ENCODE results near the gene AQP3. TPM values are rescaled to one million over a fixed set of nuclear protein-coding genes. Genes with fewer than 3 reads are reported as not detected.
A peak's percentile ranks its signal among the peaks of the same experiment; 100 is the strongest.

The AQP3 gene
- total and polyA plus RNA-seq, 9 of the 15 experiments (the other 6 are each of a cell fraction or from before 2014, with no cell fraction given), result 4.2 to 31.5 (median 17.6) TPM

DNA sequence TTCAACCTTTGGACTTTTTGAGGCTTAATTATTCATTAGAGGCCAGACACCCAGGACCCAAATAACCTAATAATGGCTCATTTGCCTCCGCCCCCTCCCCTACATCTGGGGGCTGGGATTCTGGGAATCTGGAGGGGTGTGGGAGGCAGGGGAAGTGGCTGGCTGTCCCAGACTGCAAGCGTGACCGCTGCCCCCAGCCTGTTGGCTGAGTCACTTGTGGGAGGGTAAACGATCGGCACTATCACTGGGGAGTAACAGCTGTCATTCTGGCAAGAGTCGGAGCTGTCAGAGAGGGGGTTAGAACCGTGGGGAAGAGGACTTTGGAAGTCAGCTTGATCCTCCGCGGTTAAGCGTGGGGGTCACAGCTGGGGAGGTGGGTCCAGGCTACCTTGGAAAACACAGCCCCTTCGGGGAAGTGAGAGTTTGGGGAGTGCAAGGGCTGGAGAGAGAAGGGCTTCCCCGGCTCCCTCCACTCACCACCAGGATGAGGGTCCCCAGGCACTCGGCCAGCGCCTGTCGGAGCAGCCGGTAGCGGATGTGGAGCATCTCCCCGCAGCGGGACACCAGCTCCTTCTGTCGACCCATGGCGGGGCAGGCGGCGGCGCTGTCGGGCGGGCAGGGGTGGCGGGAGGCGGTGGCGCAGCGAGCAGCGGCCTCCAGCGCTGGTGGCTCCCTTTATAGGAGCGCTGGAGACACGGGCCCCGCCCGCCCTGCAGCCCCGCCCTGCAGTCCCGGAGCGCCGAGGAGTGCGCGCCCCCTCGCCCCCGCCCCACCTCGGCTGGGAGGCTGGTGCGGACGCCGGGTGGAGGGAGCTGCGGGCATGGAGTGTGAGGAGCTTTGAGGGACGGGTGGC is at the start of gene AQP3 (continued):
- TF ChIP-seq HIVEP1 (CRISPR knock-in tag; IDR thresholded peaks at IDR 0.05) (no peak), TRIM24 (IDR thresholded peaks at IDR 0.05) (no peak; a peak in 1 of 4 replicates), BHLHE40 (IDR thresholded peaks at IDR 0.05; ENCODE audit: low read length) (peak; percentile 87), TFAM (CRISPR knock-in tag; conservative IDR thresholded peaks at IDR 0.05) (no peak), ZNF717 (CRISPR knock-in tag; IDR thresholded peaks at IDR 0.05) (no peak), ARNT (IDR thresholded peaks at IDR 0.05) (no peak), GTF2F1 (IDR thresholded peaks at IDR 0.05; ENCODE audit: low read depth, low read length) (no peak), RBM25 (IDR thresholded peaks at IDR 0.05; ENCODE audit: low read depth, low read length, severe bottlenecking) (no peak), PHF8 (IDR thresholded peaks at IDR 0.05; ENCODE audit: borderline replicate concordance, low read length) (peak; percentile 22; the same call in 1 of the 2 replicates), HMG20B (CRISPR knock-in tag; IDR thresholded peaks at IDR 0.05) (no peak), POLR3G (IDR thresholded peaks at IDR 0.05; ENCODE audit: extremely low read depth, insufficient read length, insufficient replicate concordance) (no peak), ZFX (CRISPR knock-in tag; IDR thresholded peaks at IDR 0.05) (no peak; the same call in 1 of the 2 replicates), TAF1 (IDR thresholded peaks at IDR 0.05; ENCODE audit: control insufficient read depth, extremely low read depth, insufficient read depth, low read length, severe bottlenecking) (peak; percentile 18), MAZ (CRISPR knock-in tag; conservative IDR thresholded peaks at IDR 0.05 in 1 of 2, IDR thresholded peaks at IDR 0.05 in 1 of 2) (peak in 1 of 2 experiments; percentile 79), TCF7L2 (IDR thresholded peaks at IDR 0.05; ENCODE audit: low read depth, low read length) (no peak), ZNF445 (CRISPR knock-in tag; IDR thresholded peaks at IDR 0.05; ENCODE audit: low read depth) (no peak), ZFP1 (CRISPR knock-in tag; IDR thresholded peaks at IDR 0.05) (no peak), EHMT2 (IDR thresholded peaks at IDR 0.05) (no peak), BRD4 (IDR thresholded peaks at IDR 0.05) (no peak), POLR2AphosphoS2 (IDR thresholded peaks at IDR 0.05; ENCODE audit: low read length) (no peak), JUNB (CRISPR knock-in tag; conservative IDR thresholded peaks at IDR 0.05) (no peak), USF2 (CRISPR knock-in tag; IDR thresholded peaks at IDR 0.05) (no peak), ZNF175 (CRISPR knock-in tag; IDR thresholded peaks at IDR 0.05; ENCODE audit: low read depth) (0 out of 2 replicates have a peak, but pooled peaks have one; percentile 36)
- TF ChIP-seq, protein P1, sequence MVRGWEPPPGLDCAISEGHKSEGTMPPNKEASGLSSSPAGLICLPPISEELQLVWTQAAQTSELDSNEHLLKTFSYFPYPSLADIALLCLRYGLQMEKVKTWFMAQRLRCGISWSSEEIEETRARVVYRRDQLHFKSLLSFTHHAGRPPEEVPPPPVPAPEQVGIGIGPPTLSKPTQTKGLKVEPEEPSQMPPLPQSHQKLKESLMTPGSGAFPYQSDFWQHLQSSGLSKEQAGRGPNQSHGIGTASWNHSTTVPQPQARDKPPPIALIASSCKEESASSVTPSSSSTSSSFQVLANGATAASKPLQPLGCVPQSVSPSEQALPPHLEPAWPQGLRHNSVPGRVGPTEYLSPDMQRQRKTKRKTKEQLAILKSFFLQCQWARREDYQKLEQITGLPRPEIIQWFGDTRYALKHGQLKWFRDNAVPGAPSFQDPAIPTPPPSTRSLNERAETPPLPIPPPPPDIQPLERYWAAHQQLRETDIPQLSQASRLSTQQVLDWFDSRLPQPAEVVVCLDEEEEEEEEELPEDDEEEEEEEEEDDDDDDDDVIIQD (CRISPR knock-in tag; IDR thresholded peaks at IDR 0.05), result no peak
- TF ChIP-seq, protein P2, sequence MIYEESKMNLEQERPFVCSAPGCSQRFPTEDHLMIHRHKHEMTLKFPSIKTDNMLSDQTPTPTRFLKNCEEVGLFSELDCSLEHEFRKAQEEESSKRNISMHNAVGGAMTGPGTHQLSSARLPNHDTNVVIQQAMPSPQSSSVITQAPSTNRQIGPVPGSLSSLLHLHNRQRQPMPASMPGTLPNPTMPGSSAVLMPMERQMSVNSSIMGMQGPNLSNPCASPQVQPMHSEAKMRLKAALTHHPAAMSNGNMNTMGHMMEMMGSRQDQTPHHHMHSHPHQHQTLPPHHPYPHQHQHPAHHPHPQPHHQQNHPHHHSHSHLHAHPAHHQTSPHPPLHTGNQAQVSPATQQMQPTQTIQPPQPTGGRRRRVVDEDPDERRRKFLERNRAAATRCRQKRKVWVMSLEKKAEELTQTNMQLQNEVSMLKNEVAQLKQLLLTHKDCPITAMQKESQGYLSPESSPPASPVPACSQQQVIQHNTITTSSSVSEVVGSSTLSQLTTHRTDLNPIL (CRISPR knock-in tag; IDR thresholded peaks at IDR 0.05), result no peak

Data from K562 (cell line).